ENCODE data around the gene ABCD3. TPM values are rescaled to one million over a fixed set of nuclear protein-coding genes. Genes with fewer than 3 reads are reported as not detected.

Gene ABCD3
- total RNA-seq, 3 donors from 2014 or later (not counting 1 experiment from before 2014, with no cell fraction given): 22.3 to 29.5 (median 27.6) TPM

GRCh38 chr1:94550396-94550795 is 132.2 kb downstream of the ABCD3 start:
- H3K27me3 Mint-ChIP-seq (ENCODE audit: low read depth in 2 of 2): peaks cover 18 to 42% of the 10 kb centered on the region in 2 donors
- Histone ChIP-seq H3K4me3 (ENCODE audit: low read length) (no peak overlapping the region), H3K9me3 (ENCODE audit: control insufficient read depth, insufficient read depth, low read length) (no peaks in the 10 kb centered on the region), H3K36me3 (ENCODE audit: control insufficient read depth, insufficient read depth, low read length) (no peaks in the 10 kb centered on the region), H3K27me3 (ENCODE audit: control insufficient read depth, insufficient read depth, low read length) (peaks cover 3% of the 10 kb centered on the region), H3K4me1 (ENCODE audit: control insufficient read depth, insufficient read depth, low read length) (no peaks in the 10 kb centered on the region), H3K27ac (ENCODE audit: low read length) (no peak overlapping the region)
- no peaks in the 10 kb centered on the region for H3K9me3 Mint-ChIP-seq
- WGBS (ENCODE audit: insufficient coverage): 88% methylated on average over 5 of the region's 6 CpGs
- H3K36me3 Mint-ChIP-seq: no peaks in the 10 kb centered on the region
- TF ChIP-seq CTCF (IDR thresholded peaks at IDR 0.05): no peak
- ATAC-seq (no peak), DNase-seq (no peak)
- H3K4me1 Mint-ChIP-seq: no peaks in the 10 kb centered on the region
- intact Hi-C loops (cut with micrococcal nuclease): no loop called here
- no peak overlapping the region for H3K4me3 Mint-ChIP-seq
- H3K27ac Mint-ChIP-seq: no peak overlapping the region

GRCh38 chr1:94550800-94551241 is 132.6 kb downstream of the ABCD3 start:
- no peak for ATAC-seq
- Histone ChIP-seq H3K36me3 (ENCODE audit: control insufficient read depth, insufficient read depth, low read length) (no peaks in the 10 kb centered on the region), H3K4me1 (ENCODE audit: control insufficient read depth, insufficient read depth, low read length) (no peaks in the 10 kb centered on the region), H3K4me3 (ENCODE audit: low read length) (no peak overlapping the region), H3K27me3 (ENCODE audit: control insufficient read depth, insufficient read depth, low read length) (peaks cover 3% of the 10 kb centered on the region), H3K27ac (ENCODE audit: low read length) (no peak overlapping the region), H3K9me3 (ENCODE audit: control insufficient read depth, insufficient read depth, low read length) (no peaks in the 10 kb centered on the region)
- intact Hi-C loops (cut with micrococcal nuclease): no loop called here
- H3K9me3 Mint-ChIP-seq: no peaks in the 10 kb centered on the region
- no peaks in the 10 kb centered on the region for H3K4me1 Mint-ChIP-seq
- no peaks in the 10 kb centered on the region for H3K36me3 Mint-ChIP-seq
- H3K27ac Mint-ChIP-seq: no peak overlapping the region
- H3K4me3 Mint-ChIP-seq: no peak overlapping the region
- TF ChIP-seq CTCF (IDR thresholded peaks at IDR 0.05): no peak
- WGBS (ENCODE audit: insufficient coverage): 84% methylated on average over 5 of the region's 5 CpGs
- no peak for DNase-seq
- H3K27me3 Mint-ChIP-seq (ENCODE audit: low read depth in 2 of 2): peaks cover 18 to 45% of the 10 kb centered on the region in 2 donors

- no peak overlapping the region for H3K4me3 Mint-ChIP-seq
Observed at GRCh38 chr1:94551449-94551848, 133.3 kb downstream of the ABCD3 start.

More at GRCh38 chr1:94551449-94551848, 133.3 kb downstream of the ABCD3 start:
- Histone ChIP-seq H3K36me3 (ENCODE audit: control insufficient read depth, insufficient read depth, low read length) (no peaks in the 10 kb centered on the region), H3K4me3 (ENCODE audit: low read length) (no peak overlapping the region), H3K27ac (ENCODE audit: low read length) (no peak overlapping the region), H3K9me3 (ENCODE audit: control insufficient read depth, insufficient read depth, low read length) (no peaks in the 10 kb centered on the region), H3K27me3 (ENCODE audit: control insufficient read depth, insufficient read depth, low read length) (peaks cover 3% of the 10 kb centered on the region), H3K4me1 (ENCODE audit: control insufficient read depth, insufficient read depth, low read length) (no peaks in the 10 kb centered on the region)
- no peaks in the 10 kb centered on the region for H3K4me1 Mint-ChIP-seq
- H3K27ac Mint-ChIP-seq: no peak overlapping the region
- H3K9me3 Mint-ChIP-seq: no peaks in the 10 kb centered on the region
- no peak for TF ChIP-seq CTCF (IDR thresholded peaks at IDR 0.05)
- 89% methylated on average over 7 of the region's 7 CpGs for WGBS (ENCODE audit: insufficient coverage)
- no peak for DNase-seq
- ATAC-seq: no peak
- H3K36me3 Mint-ChIP-seq: no peaks in the 10 kb centered on the region
- intact Hi-C loops (cut with micrococcal nuclease): no loop called here
- peaks cover 15 to 41% of the 10 kb centered on the region in 2 donors for H3K27me3 Mint-ChIP-seq (ENCODE audit: low read depth in 2 of 2)

Data from natural killer cell (primary cell).